GM18907 (cell line): ENCODE results near the gene ASB6.
"Not testable (repeated sequence)": the region's sequence is repeated elsewhere in the genome, so short reads cannot be mapped to it uniquely, and the experiment has no call there.

Experiments used
- ATAC-seq: cut with Tn5 transposase; IDR thresholded peaks from one replicate; pipeline ENCODE4 v1.9.1; 2021; ENCODE audit warnings: mild to moderate bottlenecking, moderate library complexity; ENCODE audit not compliant: unreplicated experiment

Gene ASB6

DNA sequence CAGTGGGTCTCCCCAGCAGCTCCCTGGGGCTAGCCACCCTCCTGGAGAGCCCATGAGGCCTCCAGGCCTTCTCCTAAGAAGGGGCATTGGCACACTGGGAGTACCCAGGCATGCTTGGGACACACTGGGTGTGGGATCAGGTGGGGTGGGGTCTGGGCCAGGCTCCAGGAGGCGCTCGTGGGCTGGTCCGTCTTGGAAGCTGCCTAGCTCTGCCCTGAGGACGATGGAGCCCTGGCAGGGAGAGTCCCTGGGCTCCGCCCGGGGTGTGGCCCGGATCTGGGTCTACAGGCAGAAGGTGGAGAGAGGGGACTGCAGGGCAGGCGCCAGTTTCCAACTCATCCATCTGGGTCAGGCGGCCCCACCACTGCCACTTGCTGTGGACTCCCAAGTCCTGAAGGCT lies 25.9 kb upstream of the ASB6 start:
- ATAC-seq, result no peak

DNA sequence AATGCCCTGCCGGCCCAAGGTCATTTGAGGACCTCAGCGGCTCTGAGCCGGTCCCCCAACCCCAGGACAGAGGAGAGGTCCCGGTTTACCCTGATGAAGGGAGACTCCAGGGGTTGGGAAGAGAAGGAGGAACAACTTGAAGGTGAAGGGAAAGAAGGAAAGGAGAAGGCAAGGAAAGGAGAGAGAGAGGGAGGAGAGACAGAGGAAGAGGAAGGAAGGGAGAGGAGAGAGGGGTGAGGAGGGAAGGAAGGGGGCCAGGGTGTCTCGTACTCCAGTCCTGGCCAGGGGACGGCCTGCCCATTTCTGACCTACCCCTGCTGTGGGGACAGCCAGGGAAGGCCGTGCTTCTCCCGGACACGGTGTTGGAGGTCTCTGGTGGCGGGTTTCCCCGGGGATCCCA lies 25.4 kb upstream of the ASB6 start:
- no peak for ATAC-seq

DNA sequence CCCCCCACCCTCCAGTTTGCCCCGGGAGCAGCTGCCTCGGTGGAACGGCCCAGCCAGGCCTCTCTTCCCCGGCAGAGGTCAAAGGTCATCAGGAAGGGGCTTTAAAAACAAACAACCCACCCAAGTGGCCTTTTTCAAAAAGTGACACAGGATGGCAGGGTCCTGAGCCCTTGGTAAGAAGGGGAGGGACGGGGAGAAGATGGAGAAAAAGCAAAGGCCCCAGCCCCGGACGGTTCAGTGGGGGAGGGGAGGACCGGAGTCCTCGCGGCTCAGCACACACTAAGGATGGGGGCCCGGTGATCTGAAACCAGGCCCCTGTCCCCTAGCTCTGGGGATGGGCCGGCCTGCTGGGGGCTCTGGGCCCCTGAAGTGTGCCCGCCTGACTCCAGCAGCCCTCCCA lies 24.6 kb upstream of the ASB6 start:
- no peak for ATAC-seq

DNA sequence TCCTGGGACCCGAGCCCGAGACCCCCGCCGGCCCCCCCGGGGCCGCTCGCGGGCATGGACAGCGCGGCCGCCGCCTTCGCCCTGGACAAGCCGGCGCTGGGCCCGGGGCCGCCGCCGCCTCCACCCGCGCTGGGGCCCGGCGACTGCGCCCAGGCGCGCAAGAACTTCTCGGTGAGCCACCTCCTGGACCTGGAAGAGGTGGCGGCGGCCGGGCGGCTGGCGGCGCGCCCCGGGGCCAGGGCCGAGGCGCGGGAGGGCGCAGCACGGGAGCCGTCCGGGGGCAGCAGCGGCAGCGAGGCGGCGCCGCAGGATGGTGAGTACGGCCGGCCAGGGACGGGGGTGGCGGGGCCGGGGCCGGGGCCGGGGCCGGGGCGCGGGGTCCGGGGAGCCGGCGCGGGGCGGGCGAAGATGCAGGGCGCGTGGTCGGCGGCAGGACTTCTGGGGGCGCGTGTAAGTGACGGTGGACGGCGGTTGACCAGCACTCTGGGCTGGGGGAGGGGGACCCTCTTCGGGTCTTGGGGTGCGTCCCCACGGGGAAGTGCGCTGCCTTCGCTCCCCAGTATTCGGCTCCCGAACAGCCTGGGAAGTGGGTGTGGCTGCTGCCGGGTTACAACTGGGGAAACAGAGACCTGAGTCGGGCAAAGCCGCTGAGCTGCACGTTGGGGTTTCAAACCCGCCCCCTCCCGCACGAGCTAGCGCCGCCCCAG lies 24.0 kb upstream of the ASB6 start:
- ATAC-seq, result no peak

DNA sequence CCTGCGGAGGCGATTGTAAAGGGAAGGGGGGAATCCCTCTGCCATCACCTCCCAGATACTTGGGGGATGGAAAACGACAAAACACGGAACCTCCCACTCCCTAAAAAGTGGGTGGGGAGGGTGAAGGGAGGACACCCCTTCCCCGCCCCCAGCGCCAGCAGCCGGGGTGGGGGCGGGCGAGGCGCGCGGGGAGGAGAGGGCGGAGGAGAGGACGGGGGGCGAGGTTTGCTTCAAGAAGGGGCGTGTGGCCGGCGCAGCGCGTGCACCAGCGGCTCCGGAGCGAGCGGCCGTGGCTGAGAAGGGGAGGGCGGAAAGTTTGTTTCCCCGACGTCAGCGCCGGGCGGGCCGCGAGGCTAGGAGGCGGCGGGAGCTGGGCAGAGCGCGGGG lies 23.4 kb upstream of the ASB6 start, which contains the start of gene PRRX2:
Gene PRRX2 (plus strand): TSS at position 259 of the 387 bp plus-strand sequence. CDS start 221 bp downstream, outside the sequence.
- no peak for ATAC-seq

DNA sequence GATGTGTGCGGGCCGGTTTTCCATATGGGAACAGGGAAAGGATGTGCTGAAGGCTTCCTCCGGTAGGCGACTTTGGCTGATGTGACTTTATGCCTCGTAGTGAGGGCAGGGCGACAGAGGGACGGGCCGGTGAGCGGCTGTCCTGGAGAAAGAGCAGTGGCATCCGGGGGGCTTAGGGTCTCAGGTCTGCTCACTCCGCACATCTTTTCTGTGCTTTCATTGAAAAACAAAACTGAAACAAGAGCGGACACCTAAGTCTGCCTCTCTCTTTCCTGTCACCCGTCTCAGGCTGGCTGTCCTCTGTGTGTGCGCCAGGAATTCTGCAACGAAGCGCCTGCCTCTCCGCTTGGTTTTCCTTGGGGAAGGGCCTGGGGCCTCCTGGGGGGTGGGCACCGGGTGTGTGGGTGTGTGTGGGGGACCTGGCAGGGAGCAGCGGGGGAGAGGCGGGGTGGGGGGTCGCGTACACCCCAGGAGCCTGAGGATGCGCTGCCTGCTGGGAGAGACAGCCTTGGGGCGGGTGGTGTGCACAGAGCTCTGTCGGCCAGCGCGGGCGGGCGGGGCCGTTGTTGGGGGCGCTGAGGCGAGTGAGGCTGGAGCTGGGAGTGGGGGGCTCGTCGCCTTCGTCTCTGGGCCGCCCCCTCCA lies 22.9 kb upstream of the ASB6 start:
- no peak for ATAC-seq

DNA sequence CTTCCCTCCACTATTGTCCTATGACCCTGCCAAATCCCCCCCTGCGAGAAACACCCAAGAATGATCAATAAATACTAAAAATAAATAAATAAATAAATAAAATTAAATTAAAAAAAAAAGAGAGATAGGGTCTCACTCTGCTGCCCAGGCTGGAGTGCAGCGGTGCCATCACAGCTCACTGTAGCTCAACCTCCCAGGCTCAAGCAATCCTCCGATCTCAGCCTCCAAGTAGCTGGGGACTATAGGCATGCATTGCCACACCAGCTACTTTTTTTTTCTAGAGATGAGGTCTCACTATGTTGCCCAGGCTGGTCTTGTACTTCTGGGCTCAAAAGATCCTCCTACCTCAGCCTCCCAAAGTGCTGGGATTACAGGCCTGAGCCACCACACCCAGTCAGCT lies 20.3 kb upstream of the ASB6 start:
- not testable (repeated sequence) for ATAC-seq

DNA sequence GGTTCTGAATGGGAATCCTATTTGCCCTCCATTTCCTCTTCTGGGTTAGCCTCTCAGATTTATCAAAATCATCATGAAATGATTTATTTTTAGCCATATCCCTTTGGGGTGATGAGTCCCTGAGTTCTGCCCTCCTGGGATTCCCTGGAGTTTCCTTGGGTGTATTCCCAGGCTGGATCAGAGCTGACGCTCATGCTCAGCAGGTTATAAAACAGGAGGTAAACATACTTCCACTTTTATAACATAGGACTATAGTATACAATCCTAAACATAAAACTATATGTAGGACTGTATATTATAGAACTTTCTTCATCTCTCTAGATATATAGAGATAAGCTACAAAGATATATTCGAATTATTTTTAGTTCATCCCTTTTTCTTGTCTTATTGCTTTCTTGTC lies 19.1 kb upstream of the ASB6 start:
- ATAC-seq, result no peak

DNA sequence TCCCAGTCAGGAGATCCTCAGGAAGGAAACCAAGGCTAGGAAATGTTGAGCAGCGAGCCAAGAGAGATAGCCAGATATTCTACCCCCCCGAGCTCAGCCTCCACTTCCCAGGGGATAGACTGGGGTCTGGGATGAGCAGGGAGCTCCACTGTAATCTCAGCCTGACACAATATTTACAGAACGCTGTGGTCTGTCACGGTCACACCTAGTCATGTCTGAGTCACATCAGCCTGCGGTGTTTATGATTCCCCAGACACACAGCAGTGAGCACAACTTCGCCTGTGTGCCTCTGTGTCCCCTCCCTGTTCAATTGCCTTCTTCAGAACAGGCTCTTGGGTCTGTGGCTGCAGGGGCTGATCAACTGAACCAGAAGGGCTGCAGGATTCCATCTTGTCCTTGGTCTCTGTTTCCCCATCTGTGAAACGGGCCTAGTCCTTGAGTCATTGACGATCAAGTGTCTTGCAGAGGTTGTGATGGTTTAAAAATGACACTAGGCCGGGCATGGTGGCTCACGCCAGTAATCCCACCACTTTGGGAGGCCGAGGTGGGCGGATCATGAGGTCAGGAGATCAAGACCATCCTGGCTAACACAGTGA lies 14.9 kb upstream of the ASB6 start:
- ATAC-seq, result no peak

DNA sequence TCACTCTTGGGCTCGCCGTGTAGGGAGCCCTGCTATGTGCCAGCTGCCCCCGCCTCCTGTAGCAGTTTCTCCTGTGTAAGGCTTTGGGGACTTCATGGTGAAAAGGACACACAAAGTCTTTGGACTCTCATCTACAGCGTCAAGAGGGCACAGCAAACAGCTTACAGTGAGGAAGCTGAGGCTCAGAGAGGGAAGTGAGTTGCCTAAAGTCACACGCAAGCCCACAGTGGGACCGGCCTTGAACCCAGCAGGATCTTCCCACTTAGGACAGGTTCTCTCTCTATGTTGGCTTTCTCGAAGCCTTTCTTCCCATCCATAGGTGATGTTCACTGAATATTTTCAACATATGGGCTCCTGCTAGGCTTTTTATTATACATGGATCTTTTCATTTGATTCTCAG lies 13.7 kb upstream of the ASB6 start:
- no peak for ATAC-seq

DNA sequence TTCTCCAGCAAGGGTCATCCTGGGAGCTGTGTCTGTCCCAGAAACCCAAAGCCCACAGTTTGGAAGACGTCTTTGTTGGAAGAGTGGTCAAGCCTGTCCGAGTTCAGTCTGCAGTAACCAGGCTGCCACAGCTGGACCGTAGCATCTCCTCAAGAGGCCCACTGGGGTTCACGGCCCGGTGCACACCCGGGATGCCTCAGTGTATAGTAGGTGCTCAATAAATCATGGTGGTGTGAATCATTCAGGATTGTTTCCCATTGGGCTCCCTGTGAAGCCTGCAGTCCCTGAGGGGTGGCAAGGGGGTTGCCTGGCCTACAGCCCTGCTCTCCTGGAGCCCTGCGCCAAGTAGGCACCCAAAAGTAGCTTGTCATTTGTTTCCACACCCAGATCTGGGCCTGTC lies 13.2 kb upstream of the ASB6 start:
- ATAC-seq, result no peak

DNA sequence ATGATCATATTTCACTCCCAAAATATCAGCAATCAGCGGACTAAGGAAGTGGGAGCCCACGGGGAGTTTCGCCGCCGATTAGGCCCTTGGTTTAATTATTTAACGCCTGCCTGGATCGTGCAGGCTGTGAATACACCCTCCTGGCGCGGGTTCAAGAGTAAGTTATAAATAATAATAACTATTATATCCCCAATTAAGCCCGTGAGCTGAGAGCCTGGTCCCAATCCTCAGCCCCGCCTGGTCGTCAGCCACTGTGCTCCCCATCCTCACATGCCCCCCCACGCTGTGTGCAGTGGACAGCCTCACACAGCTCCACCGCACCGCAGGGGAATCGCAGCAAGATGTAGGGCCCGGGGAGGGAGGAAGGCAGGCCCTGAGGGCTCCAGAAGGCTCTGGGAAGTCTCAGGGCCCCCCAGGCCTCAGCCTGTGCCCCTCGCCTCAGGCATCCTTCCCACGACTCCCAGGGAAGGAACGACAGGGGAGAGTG lies 12.6 kb upstream of the ASB6 start:
- no peak for ATAC-seq

DNA sequence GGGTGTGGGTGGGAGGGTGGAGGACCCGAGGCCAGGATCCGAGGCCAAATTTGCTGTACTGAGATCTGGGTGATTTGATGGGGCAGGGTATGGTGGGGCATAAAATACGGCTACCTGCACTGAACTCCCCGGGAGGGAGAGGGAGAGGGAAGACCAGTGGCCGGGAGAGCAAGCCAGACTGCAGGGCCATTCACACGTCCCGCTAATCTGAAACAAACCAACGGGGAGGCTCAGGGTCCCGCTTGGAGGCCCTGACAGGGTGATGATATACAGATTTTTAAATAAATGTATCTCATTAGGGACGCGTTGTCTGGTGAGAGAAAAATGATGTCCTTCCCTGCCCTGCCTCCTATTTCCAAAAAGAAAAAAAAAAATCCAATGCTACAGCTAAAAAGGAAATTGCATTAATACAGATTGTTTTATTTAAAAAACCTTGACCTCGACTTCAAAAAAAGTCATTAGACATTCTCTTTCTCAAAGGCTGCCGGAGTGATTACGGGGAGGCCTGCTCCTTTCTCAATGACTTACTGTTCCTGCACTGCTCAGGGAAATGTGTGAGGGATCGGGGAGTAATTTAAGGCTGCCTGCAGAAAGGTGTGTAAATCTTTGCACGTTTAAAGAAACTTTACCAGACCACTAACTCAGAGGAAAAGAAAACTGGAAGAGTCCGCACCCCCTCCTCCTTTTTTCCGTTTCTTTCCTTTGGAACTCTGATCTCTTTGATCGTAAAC lies 12.0 kb upstream of the ASB6 start:
- ATAC-seq, result no peak

DNA sequence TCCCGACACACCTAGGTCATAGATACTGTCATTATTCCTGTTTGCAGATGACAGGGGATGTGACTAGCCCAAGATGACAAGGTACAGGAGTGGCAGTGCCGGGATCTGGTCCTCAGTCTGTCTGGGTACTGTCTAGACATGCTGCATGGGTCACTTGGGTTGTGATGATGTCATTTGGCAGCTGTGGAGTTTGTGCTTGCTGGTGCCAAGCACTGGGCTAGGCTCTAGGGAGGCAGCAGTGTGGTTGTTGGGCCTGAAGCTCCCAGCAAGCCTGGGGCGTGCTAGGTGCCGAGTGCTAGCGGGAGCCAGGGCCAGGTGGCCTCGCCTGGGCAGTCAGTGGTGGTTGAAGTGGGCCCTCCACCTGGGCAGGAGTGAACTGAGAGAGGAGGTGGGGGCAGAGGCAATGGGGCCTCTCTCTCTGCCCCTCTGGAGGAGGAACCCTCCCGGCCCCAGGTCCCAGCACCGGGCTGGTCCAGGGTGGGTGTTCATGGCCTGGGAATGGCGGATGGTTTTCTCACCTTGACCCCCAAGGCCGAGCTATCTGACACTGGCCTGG lies 8.8 kb upstream of the ASB6 start:
- no peak for ATAC-seq

DNA sequence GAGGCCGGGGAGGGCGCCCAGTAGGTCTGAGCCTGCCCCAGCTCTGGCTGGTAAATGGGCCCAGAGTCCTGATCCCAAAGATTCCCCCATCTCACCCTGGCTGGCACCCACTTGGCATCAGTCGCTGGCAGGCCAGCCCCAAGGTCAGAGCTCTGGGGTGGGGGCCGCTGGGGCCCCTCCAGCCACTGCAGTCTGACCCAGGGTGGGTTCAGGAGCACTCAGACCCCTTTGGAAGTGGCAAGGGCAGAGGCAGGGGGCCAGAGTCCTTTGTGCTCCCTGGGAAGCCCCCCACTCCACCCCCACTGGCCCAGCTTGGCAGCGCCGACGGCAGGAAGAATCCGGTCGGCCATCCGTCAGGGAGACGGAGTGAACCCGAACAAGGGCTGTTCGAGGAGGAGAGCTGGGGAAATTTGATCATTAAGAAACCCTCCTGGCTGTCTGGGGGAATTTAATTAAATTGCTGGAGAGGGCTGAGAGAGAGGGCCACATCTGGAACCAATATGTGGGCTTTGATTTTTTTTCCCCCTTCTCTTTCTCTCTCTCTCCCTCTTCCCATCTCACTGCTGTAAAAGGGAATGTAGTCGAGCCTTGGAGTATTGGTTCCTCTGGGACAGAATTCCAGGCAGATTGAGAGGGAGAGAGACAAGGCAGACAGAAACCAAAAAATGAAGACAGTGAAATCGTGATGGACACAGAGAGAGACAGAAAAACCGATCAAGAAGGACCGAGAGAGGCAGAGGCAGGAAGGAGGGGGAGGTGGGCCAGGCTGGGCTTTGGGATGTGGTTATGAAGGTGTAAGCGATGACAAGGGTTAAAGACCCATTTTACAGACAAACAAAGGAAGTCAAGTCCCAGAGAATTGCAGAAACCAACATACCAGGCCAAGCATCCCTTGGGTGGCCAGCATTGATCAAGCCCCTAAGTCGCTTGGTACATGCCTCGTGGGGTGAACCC lies 8.1 kb upstream of the ASB6 start:
- ATAC-seq, result no peak

DNA sequence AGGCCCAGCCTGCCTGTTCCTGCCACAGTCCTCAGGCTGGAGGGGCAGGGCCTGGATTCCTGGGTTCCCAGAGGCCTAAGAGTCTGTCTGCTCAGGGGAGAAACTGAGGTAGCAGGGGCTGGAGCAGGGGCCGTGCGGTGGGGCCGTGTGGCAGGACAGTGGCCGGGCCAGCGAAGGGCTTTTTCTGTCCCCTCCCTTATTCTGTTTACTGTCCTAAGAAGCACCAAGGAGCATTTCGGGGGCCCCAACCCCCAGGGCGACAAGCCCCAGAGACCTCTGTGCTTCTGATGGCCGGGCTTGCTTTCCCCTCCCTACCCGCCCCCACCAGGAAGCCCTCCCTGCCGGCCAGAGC lies 6.8 kb upstream of the ASB6 start:
- no peak for ATAC-seq

DNA sequence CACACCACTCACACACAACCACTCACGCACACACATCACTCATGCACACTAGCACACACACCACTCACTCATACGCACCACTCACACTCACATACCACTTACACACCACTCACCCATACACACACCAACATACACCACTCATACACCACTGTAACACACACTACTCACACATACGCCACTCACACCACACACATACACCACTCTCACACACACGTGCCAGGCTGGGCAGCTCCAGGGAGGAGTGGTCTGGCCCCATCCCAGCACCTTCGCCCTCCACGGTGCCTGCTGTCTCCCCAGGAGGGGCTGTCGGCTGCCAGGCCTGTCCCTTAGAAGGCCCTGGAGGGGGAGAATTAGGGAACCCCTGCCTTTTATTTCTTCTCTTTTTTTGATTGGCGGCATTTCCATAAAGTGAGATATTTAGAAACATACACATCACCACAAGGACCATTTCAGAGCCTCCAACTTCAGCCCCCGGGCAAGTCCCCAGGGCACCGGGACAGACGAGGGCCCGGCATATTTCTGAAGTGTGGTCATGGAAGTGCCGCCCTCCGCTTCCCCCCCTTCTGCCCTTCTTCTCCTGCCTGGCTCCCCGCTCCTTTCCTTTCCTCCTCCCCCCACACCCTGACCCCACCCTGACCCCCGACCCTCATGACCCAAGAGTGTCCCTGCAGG lies 6.3 kb upstream of the ASB6 start:
- ATAC-seq, result no peak

DNA sequence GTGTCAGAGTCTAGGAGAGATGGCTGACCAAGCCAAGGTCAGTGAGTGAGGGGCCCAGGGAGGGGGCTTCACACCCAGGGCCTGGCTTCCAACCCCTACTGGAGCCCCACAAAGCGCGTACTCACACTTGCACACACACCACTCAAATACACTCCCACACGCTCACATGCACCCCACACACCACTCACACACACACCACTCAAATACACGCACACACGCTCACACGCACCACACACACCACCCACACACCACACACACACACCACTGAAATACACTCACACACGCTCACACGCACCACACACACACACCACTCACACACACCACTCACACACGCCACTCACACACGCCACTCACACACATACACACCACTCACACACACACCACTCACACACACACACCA lies 5.7 kb upstream of the ASB6 start:
- ATAC-seq, result no peak

DNA sequence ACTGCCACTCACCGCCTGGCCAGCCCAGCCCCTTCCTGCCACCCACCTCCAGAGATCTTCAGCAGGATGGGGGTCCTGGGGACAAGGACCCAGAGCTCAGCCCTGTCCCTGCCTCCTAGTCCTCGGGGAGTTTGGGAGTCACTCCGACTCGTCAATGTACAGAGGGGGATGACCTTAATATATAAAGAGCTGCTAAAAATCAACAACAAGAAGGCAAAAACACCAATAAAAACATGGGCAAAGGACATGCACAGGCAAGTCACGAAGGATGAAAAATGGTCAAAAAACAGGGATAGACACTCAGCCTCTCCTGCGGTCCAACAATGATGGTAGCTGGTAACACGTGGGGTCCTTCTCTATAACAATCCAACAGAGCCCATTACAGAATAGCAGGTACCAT lies 4.7 kb upstream of the ASB6 start:
- no peak for ATAC-seq

DNA sequence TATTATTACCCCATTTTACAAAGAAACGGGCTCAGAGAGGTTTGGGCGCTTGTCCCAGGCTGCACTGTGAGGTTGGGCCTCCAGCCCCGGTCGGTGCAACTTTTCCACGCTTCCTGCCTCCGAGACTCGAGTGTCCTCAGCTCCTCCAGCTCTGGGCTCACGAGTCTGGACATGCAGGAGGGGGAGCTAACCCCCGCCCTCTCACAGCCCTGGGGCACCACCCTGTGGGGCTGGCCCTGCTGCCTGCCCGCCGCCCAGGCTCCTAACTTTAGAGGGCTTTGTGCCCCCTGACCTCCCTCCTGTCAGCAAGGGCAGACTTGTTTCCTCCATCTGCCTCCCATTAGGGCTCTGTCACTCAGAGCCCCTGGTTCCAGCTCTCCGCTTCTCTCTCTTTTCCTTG lies 4.3 kb upstream of the ASB6 start:
- no peak for ATAC-seq
